Measurements from ENCODE around the gene CBFA2T2.
"Not testable (repeated sequence)": the region's sequence is repeated elsewhere in the genome, so short reads cannot be mapped to it uniquely, and the experiment has no call there.

CBFA2T2 gene

DNA sequence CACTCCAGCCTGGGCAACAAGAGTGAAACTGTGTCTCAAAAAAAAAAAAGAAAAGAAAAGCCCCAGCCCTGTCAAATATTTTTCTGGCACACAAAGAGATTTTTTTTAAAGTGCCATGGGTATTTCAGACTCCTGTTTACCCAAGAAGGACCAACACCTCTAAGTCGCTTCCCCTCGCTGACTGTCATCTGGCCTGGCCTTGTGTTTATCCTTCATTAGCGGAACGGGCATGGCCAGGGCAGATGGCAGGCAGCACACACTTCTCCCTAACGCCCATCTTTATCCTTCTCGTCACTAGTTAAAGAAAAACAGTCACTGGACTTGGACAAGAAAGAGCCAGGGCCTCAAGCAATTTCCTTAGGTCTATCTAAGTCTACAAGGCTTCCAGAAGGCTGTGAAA, 7.3 kb upstream of the CBFA2T2 start:
- TF ChIP-seq ZFX (IDR thresholded peaks at IDR 0.05), result no peak
- TF ChIP-seq, protein P1, sequence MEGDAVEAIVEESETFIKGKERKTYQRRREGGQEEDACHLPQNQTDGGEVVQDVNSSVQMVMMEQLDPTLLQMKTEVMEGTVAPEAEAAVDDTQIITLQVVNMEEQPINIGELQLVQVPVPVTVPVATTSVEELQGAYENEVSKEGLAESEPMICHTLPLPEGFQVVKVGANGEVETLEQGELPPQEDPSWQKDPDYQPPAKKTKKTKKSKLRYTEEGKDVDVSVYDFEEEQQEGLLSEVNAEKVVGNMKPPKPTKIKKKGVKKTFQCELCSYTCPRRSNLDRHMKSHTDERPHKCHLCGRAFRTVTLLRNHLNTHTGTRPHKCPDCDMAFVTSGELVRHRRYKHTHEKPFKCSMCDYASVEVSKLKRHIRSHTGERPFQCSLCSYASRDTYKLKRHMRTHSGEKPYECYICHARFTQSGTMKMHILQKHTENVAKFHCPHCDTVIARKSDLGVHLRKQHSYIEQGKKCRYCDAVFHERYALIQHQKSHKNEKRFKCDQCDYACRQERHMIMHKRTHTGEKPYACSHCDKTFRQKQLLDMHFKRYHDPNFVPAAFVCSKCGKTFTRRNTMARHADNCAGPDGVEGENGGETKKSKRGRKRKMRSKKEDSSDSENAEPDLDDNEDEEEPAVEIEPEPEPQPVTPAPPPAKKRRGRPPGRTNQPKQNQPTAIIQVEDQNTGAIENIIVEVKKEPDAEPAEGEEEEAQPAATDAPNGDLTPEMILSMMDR (conservative IDR thresholded peaks at IDR 0.05), result no peak
- no peak overlapping the region for H3K27ac ChIP-seq

- H3K27ac ChIP-seq, result not testable (repeated sequence)
Observed at GRCh38 chr20:33483186-33483585, 6.7 kb upstream of the CBFA2T2 start.

DNA sequence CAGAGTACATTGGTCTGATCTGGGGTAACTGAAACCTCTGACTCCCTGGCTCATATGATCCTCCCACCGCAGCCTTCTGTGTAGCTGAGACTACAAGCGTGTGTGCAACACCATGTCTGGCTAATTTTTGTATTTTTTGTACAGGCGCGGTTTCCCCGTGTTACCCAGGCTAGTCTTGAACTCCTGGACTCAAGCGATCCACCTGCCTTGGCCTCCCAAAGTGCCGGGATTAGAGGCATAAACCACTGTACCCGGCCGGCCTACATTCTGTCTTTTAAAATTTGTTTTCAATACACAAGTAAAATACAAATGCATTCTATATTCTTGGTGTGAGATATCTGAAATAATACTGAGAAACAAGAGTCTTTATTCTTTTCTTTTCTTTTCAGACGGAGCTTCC, 1.7 kb upstream of the CBFA2T2 start:
- TF ChIP-seq, protein P1 (conservative IDR thresholded peaks at IDR 0.05), result no peak
- H3K27ac ChIP-seq, result no peak overlapping the region; the same call in 1 of the 2 replicates

GRCh38 chr20:33488661-33489494, 1.0 kb upstream of the CBFA2T2 start:
- H3K27ac ChIP-seq, result peak overlapping the region; percentile 78

DNA sequence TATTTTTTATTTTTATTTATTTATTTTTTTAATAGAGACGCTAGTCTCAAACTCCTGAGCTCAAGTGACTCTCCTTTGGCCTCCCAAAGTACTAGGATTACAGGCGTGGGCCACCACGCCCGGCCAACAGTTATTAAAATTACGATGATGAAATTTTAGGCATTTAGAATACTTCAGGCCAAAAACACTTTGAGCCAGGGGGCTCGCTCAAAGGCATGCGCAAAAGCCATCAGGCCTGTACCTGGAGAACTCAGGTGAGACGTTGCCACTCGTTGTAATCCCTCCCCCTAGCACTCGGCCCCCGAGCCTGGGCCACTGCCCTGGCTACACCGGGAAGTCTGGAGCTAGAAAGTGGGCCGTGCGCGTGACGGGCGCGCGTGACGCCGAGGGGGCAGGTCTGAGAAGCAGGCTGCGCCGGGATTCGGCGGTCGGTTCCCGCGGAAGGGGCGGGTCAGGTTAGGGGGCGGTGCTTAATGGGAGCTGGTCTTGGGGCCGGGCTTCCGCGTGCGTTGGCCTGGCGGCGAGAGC, 337 bp upstream of the CBFA2T2 start:
- peak overlapping the region; percentile 78 for H3K27ac ChIP-seq
- TF ChIP-seq, protein P1 (conservative IDR thresholded peaks at IDR 0.05), result no peak
- no peak for TF ChIP-seq ZFX (IDR thresholded peaks at IDR 0.05)

DNA sequence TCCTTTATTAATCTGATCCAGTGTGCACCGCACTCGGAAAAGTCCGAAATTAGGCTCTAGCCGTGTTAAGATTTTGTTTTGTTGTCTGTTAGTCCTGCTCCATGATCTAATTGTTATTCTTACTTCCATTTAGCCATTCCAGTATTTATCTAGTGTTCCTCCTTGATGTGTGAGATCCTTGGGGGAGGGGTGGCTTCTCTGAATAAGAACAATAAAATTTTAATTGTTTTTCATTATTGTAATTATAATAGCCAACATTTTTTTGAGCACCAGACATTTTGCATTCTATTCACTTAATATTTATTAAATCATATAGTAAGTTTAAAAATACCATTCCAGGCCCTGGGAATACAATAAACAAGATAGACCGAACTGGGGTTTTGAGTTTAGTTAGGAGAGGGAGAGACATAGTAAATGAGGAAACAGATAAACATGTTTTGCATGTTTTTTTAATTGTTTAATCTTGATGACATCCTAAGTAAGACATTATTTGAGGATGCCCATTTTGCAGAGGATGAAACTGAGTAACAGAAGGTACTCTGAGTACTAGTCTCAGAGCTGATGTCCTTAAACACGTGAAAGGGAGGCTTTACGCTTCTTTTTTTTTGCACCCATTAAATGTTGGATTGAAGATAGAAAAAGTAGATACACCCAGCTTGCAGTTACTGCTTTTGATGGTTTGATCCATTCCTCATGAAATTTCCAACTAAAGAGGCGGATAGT, 1.2 kb downstream of the CBFA2T2 start:
- no peak for TF ChIP-seq ZFX (IDR thresholded peaks at IDR 0.05)
- TF ChIP-seq, protein P1 (conservative IDR thresholded peaks at IDR 0.05), result no peak
- H3K27ac ChIP-seq, result peak overlapping the region; percentile 78

GRCh38 chr20:33493076-33493766, 3.3 kb downstream of the CBFA2T2 start:
- TF ChIP-seq, protein P1 (conservative IDR thresholded peaks at IDR 0.05), result no peak
- no peak for TF ChIP-seq ZFX (IDR thresholded peaks at IDR 0.05)
- H3K27ac ChIP-seq, result no peak overlapping the region

DNA sequence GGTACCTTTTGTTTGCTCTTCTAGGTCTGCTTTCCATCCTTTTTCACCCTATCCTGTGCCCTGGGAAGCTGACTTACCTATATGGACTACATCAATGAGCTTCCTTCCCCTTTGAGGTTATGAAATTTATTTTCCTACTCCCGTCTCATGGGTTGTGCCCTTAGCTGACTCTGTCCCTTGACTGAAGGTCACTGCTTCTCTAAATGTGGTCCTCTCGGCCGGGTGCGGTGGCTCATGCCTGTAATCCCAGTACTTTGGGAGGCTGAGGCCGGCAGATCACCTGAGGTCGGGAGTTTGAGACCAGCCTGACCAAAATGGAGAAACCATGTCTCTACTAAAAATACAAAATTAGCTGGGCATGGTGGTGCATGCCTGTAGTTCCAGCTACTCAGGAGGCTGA, 6.9 kb downstream of the CBFA2T2 start:
- H3K27ac ChIP-seq, result not testable (repeated sequence)
